ENCODE data around the gene FBXL16. TPM values are rescaled to one million over a fixed set of nuclear protein-coding genes. Genes with fewer than 3 reads are reported as not detected.

Gene FBXL16
- total and polyA plus RNA-seq, 2 donors (not counting 3 experiments of a cell fraction or from before 2014, with no cell fraction given), result 0.07 to 0.22 TPM

DNA sequence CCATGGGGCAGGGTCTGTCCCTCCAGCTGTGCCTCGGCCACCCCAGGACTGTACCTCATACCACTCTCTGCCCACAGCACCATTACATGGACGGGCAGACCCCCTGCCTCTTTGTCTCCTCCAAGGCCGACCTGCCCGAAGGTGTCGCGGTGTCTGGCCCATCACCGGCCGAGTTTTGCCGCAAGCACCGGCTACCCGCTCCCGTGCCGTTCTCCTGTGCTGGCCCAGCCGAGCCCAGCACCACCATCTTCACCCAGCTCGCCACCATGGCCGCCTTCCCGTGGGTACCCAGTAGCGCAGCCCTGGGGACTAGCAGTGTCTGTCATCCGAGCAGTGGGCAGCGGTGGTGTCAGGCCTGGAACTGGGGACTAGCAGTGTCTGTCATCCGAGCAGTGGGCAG lies 32.8 kb downstream of the FBXL16 start:
- no peak overlapping the region for H3K27ac ChIP-seq (ENCODE audit: insufficient read depth, low read depth, low read length)
- H3K79me2 ChIP-seq (ENCODE audit: control insufficient read depth, insufficient read depth, low read length), result peaks cover 18% of the 10 kb centered on the region
- no peaks in the 10 kb centered on the region for H4K20me1 ChIP-seq (replicated peaks; ENCODE audit: control insufficient read depth, extremely low read depth, insufficient read depth, low read length)
- no peak overlapping the region for H3K4me3 ChIP-seq (replicated peaks in 1 of 3; ENCODE audit: insufficient read depth in 1 of 3, low read depth in 1 of 3, low read length in 3 of 3)
- intact Hi-C loops (cut with micrococcal nuclease) (no loop called here), dilution Hi-C loops (cut with MboI; ENCODE audit: extremely low pct_ligation_motif_present, low sequenced_read_pairs) (no loop called here)
- no peaks in the 10 kb centered on the region for H3K27me3 ChIP-seq (ENCODE audit: control insufficient read depth in 2 of 2, insufficient read depth in 2 of 2, low read length in 2 of 2)
- no peak overlapping the region for H2AFZ ChIP-seq (ENCODE audit: low read depth, low read length)
- no TSS peak for BruUV-seq (replicated peaks)
- no peak overlapping the region for H3K4me2 ChIP-seq (ENCODE audit: insufficient read depth, low read length)
- peaks cover 5 to 35% of the 10 kb centered on the region in 2 experiments for H3K36me3 ChIP-seq (ENCODE audit: control insufficient read depth in 2 of 2, extremely low read depth in 1 of 2, insufficient read depth in 2 of 2, low read length in 2 of 2)
- CTCF ChIA-PET, result no interaction called here
- DNase-seq (ENCODE audit: low read depth, low spot score) (no peak), FAIRE-seq (no peak)
- H3K9me3 ChIP-seq (replicated peaks; ENCODE audit: control insufficient read depth, insufficient read depth, low read length), result no peaks in the 10 kb centered on the region
- no peak overlapping the region for H3K9ac ChIP-seq (replicated peaks; ENCODE audit: extremely low read depth, insufficient read depth, low read length)
- H3K9me1 ChIP-seq (replicated peaks; ENCODE audit: control insufficient read depth, extremely low read depth, insufficient read depth, low read length), result no peaks in the 10 kb centered on the region
- TF ChIP-seq JUN (IDR thresholded peaks at IDR 0.05; ENCODE audit: borderline replicate concordance, insufficient read depth, insufficient read length, low read depth) (no peak), POLR2A (IDR thresholded peaks at IDR 0.05; ENCODE audit: low read depth, low read length) (no peak), FOS (IDR thresholded peaks at IDR 0.05; ENCODE audit: borderline replicate concordance, insufficient read depth, low read length) (no peak), EZH2 (IDR thresholded peaks at IDR 0.05; ENCODE audit: borderline replicate concordance, low read depth, low read length, severe bottlenecking) (no peak), GATA2 (IDR thresholded peaks at IDR 0.05; ENCODE audit: insufficient read depth, insufficient read length, low read depth, low read length) (no peak), MYC (IDR thresholded peaks at IDR 0.05; ENCODE audit: low read depth, low read length) (no peak), POLR2AphosphoS5 (IDR thresholded peaks at IDR 0.05; ENCODE audit: insufficient read depth, low read depth, low read length) (no peak)
- TF ChIP-seq, protein P1, sequence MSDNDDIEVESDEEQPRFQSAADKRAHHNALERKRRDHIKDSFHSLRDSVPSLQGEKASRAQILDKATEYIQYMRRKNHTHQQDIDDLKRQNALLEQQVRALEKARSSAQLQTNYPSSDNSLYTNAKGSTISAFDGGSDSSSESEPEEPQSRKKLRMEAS (IDR thresholded peaks at IDR 0.05; ENCODE audit: insufficient read depth, insufficient read length), result no peak
- TF ChIP-seq, protein P2, sequence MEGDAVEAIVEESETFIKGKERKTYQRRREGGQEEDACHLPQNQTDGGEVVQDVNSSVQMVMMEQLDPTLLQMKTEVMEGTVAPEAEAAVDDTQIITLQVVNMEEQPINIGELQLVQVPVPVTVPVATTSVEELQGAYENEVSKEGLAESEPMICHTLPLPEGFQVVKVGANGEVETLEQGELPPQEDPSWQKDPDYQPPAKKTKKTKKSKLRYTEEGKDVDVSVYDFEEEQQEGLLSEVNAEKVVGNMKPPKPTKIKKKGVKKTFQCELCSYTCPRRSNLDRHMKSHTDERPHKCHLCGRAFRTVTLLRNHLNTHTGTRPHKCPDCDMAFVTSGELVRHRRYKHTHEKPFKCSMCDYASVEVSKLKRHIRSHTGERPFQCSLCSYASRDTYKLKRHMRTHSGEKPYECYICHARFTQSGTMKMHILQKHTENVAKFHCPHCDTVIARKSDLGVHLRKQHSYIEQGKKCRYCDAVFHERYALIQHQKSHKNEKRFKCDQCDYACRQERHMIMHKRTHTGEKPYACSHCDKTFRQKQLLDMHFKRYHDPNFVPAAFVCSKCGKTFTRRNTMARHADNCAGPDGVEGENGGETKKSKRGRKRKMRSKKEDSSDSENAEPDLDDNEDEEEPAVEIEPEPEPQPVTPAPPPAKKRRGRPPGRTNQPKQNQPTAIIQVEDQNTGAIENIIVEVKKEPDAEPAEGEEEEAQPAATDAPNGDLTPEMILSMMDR (IDR thresholded peaks at IDR 0.05; ENCODE audit: extremely low read depth in 1 of 2, insufficient read depth in 1 of 2, low read depth in 1 of 2, low read length in 2 of 2), result no peak
- H3K4me1 ChIP-seq (ENCODE audit: control insufficient read depth, extremely low read depth, insufficient read depth, low read length), result no peaks in the 10 kb centered on the region
- POLR2A ChIA-PET, result no interaction called here
